ENCODE measurements around the gene CAPN14.

The CAPN14 gene

DNA sequence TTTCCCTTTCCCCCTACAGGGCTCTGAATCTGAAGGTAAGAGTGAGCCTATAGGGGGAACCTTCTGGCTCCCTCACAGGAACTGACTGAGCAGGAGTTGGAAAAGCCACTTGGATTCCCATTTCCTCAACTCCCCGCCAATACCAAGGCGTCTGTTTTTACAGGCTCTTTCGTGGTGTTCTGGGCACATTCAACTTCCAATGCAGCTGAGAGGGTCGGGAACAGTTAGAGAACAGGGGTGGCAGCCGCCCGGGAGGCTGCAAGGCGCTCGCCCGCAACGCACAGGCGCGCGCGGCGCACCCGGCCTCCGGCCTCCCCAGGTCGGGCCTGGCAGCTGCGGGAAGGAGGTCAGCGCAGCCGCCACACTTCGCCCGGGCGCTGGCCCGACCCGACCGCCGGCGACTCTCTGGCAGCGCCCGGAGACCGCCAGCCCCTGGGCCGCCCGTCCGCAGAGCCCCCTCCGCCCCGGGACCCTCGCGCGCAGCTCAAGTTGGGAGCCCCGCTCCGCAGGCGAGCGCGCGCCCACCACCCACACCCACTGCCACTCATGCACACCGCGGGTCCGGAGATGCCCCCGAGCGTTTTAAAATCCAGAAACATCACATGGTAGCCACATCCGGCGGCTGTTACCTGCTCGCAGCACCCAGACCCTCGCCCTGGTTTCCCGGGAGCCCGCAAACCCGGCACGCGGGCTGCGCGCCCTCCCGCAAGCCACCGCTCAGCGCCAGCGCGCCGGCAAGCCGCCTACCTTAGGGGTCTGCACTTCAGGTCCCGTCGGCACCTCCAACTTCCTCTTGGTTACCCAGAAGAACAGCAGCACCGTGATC lies 79.9 kb downstream of the CAPN14 start:
- DNase-seq = no peak

DNA sequence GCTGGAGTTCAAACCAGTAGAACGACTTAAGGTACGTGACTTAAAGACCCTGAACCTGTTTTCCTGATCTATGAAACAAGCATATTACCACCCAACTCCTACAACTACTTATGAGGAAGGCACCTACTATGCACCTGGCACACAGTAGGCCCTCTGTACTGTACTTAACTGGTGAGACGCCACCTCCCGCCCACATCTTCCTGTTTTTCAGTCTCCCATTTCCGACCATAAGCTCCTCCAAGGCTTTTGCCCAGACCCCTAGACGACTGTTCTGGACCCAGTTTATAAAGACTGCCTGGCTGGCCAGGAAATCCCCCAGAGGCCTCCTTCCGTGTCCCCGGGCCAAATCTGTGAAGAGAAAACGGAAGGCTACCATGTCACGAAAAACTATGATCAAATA lies 80.6 kb downstream of the CAPN14 start:
- no peak for DNase-seq

DNA sequence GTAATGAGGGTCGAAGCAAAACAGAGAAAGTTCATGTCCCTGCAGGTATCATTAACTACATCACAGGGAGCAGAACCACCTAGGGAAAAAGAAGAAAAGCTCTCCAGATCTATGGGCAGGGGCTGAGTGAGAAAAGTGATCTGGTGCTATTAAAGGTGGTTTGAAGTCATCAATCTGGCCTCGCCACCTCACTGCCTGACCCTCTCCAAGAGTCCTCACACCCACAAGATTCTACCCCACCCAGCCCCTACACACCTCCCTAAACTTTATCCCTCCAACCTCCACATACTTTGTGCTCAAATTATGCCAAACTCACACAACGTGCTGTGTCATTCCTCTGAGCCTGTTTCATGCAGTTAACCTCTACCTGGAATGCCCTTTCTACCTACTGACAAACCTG lies 81.3 kb downstream of the CAPN14 start:
- DNase-seq = no peak

GRCh38 chr2:31134480-31134879 lies 82.8 kb downstream of the CAPN14 start:
- DNase-seq = no peak

DNA sequence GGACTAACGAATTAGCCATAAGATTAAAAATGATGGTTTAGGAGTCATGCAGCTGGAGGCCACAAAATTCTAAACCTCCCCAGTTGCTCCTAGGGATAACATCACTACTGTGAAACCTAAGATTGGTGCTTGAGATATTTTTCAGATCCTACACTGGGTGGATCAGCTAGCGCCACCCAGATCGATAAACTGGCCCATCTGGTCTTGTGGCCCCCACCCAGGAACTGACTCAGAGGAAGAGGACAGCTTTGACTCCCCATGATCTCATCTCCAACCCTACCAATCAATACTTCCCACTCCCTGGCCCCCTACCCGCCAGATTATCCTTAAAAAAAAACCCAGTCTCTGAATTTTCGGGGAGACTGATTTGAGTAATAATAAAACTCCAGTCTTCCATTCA lies 84.5 kb downstream of the CAPN14 start:
- DNase-seq = no peak

DNA sequence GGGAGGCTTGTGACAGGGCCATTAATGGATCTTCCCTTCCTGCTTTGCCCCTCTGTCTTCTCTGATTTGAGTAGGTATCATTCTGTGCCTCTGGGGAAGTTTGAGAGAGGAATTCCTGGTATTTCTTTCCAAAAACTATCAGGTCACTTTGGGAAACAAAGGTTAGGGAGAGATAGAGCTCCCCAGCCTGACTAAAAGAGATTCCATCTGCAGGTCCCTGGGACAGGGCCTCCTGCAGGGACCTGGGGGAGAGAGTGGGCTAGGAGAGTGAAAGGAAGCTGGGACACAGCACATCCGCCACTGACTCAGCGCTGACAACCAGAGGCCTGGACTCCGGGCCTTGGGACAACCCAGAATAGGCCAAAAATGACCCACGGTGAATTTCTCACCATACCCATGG lies 85.4 kb downstream of the CAPN14 start:
- no peak for DNase-seq

DNA sequence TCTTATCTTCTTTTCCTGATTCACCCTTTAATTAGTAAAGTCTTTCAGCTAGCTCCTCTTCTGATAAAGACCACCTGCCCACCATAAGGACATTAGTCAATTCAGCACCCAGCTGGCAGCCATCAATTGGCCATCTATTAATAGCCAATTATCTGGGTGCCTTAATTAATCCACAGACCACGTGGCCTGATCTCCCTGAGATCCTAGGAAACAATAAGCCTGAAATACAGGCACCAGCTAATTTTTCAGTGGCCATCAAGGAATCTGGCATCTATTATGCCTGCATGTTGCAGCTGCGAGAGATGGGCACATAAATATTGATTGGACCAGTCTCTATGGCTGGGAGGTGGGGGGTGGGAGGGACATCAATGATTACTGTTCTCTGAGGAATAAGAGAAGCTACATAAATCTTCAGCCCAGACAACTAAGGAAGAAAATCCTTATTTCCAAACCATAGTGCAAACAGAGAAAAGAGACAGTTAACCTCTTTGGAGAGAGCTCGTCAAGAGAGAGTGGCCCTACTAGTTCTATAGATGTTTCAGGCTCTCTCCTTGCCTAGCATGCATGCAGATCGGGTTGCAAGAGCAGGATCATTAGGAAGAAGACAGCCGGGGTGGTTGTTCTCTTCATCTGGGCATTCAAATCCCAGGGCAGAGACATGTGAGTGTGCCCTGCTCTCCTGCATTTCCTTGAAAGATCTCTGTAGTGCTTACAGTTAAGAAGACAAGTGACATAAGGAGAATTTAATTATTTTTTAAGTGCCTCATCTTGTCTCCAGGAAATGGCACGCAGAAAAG lies 87.7 kb downstream of the CAPN14 start:
- no peak for DNase-seq

- DNase-seq = no peak
These were observed 89.4 kb downstream of the CAPN14 start for GRCh38 chr2:31127931-31128330.

- DNase-seq = no peak
These were observed 91.2 kb downstream of the CAPN14 start for GRCh38 chr2:31125918-31126695.

- no peak for DNase-seq
These were observed 92.4 kb downstream of the CAPN14 start for GRCh38 chr2:31124904-31125303.

All from activated CD4-positive, alpha-beta T cell treated with anti-CD3 and anti-CD28 coated beads, Interleukin-10, Interleukin-2, amounts not matched to agents 100 ng/mL and 50 ng/mL, durations not matched to agents 16 hours and 8 hours (primary cell).